Right cardiac atrium (tissue), 5 donors: Measurements from ENCODE around the gene RNGTT. TPM values are rescaled to one million over a fixed set of nuclear protein-coding genes. Genes with fewer than 3 reads are reported as not detected.
A peak's percentile ranks its signal among the peaks of the same experiment; 100 is the strongest.
"Not testable (repeated sequence)": the region's sequence is repeated elsewhere in the genome, so short reads cannot be mapped to it uniquely, and the experiment has no call there.

Experiments
- ATAC-seq, 2 donors: fragments of 200-7000 bp; cut with Tn5 transposase; one replicate each; pipeline versions ENCODE4 v1.8.0 to v1.9.1; 2020; ENCODE audit warnings: moderate library complexity in 2 of 2, mild to moderate bottlenecking in 1 of 2
- DNase-seq, 3 donors: peaks; one replicate each; pipeline ENCODE4 v3.0.0-alpha.2; 2020
- H3K27ac ChIP-seq: one replicate; pipeline ENCODE4 v1.5.1; 2013; ENCODE audit warnings: mild to moderate bottlenecking, low read length, control low read depth, moderate library complexity
- H3K27me3 ChIP-seq: one replicate; pipeline ENCODE4 v1.6.1; 2013; ENCODE audit not compliant: control insufficient read depth, insufficient read depth
- H3K4me1 ChIP-seq: one replicate; pipeline ENCODE4 v1.6.1; 2013; ENCODE audit warnings: low read length; ENCODE audit not compliant: control insufficient read depth, insufficient read depth
- H3K4me3 ChIP-seq: one replicate; pipeline ENCODE4 v1.5.1; 2013; ENCODE audit warnings: low read length, control low read depth
- H3K9me3 ChIP-seq: one replicate; pipeline ENCODE4 v1.6.1; 2013; ENCODE audit warnings: low read length; ENCODE audit not compliant: control insufficient read depth
- WGBS: extraction: QIAGEN DNeasy Blood & Tissue Kit; methylation state at CpG from one replicate; pipeline ENCODE4 v1.1.7; 2013; 5-methylcytosine and 5-hydroxymethylcytosine counted together
- intact Hi-C, 4 donors: fragments of 100-400 bp; cut with DNase I; formaldehyde crosslinking; loops; one replicate each; pipeline versions ENCODE4 v1.11.0 to v1.14.0; 2022 to 2023
- polyA plus RNA-seq: library from polyadenylated mRNA; stranded (reverse); fragments of 200-250 nt; gene quantifications from one replicate; pipeline ENCODE4 v1.2.3, GENCODE V29; 2013
- total RNA-seq, 4 donors: library from RNA; stranded (reverse); fragmentation: NEBNext Ultra II Directional; extraction: Animal tissue kit (Norgen Biotek cat#: 25700); gene quantifications; one replicate each; pipeline ENCODE4 v1.2.1, GENCODE V29; 2021
- donor health status: healthy with polysubstance abuse.
- donor health status: DM: no; HTN: yes; CAD: no.
- donor health status: DM: no; HTN: no; CAD: no.
- donor health status: DM: no; HTN: yes; CAD: no; lungs with severe emphysema.
- donor health status: DM: yes; HTN: yes; CAD: no.

RNGTT gene
- total and polyA plus RNA-seq, 5 donors: 3.9 to 9.5 (median 8.3) TPM

DNA sequence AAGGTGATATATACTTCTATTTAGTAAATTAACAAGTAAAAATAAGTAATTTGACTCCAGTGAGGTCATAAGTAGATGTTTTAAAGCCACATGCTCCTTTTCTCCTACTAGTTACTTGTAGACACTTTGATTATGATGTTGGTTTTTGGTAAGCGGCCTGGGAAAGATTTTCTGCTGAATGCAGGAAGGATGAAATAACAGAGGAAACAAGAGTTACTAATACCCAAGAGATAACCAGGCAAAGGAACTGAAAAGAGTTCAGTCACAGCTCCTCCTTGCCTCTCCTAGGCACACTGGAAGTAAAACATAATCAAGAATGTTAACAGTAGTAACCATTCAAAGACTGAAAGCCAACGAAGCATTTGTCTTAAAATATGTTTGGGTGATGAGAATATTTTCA lies 203.3 kb downstream of the RNGTT start:
- DNase-seq (no peak), ATAC-seq (no peak)
- H3K9me3 ChIP-seq: no peaks in the 10 kb centered on the region
- H3K27ac ChIP-seq: no peak overlapping the region
- H3K4me3 ChIP-seq: no peak overlapping the region
- H3K4me1 ChIP-seq: no peaks in the 10 kb centered on the region
- intact Hi-C loops: no loop called here
- WGBS: 76% methylated on average over 2 of the region's 2 CpGs
- no peaks in the 10 kb centered on the region for H3K27me3 ChIP-seq

DNA sequence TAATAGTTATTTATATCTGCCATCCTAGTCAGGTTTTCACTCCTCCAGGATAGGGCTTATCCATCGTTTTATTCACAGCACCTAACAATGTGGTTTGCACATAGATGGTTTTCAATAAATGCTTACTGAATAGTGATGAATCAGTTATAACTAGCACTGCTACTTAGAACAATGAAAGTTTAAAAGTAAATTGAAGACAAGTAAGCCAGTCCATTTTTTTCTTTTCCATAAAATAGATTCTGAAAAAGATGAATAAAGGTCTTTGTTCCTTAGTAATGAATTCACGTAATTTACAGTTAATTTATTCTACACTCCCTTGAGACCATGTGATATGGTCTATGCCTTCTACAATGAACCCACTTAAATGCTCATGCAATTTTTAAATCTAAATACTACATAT lies 212.5 kb downstream of the RNGTT start:
- no peaks in the 10 kb centered on the region for H3K9me3 ChIP-seq
- no peak for DNase-seq
- intact Hi-C loops: no loop called here
- 89% methylated on average over 2 of the region's 2 CpGs for WGBS
- H3K4me3 ChIP-seq: no peak overlapping the region
- no peaks in the 10 kb centered on the region for H3K27me3 ChIP-seq
- no peak for ATAC-seq
- H3K4me1 ChIP-seq: no peaks in the 10 kb centered on the region
- no peak overlapping the region for H3K27ac ChIP-seq

DNA sequence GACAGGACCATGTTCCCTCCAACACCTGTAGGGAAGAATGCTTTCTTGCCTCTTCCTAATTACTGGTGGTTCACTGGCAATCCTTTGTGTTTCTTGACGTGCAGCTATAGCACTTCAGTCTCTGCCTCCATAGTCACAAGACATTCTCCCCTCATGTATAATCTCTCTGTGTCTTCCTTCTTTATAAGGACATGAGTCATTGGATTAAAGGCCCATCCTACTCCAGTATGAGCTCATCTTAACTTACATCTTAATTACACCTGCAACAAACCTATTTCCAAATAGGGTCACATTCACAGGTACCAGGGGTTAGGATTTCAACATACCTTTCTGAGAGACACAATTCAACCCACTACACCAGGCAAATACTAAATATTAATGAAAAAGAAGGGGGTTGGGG lies 213.6 kb downstream of the RNGTT start:
- Histone ChIP-seq H3K27ac (no peak overlapping the region), H3K4me3 (no peak overlapping the region), H3K4me1 (no peaks in the 10 kb centered on the region), H3K9me3 (no peaks in the 10 kb centered on the region), H3K27me3 (no peaks in the 10 kb centered on the region)
- intact Hi-C loops: no loop called here
- DNase-seq (no peak), ATAC-seq (no peak)
- 94% methylated on average over 1 of the region's 1 CpG for WGBS

DNA sequence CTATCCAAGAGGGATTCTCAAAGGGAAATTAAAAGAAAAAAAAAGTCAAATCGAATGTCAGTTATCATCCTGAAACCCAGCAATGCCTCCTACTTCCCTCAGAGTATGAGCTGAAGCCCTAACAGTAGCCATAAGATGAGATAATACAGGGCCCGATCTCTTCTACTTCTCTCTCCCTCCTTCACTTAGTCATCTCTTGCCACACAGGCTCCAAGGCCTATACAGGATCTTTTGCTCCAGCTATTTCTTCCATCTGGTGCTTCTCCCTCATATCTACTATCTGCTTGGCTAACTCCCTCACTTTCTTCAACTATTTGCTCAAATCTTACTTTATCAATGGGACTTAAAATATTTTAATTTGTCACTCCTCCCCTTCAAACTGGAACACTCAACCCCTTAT lies 215.3 kb downstream of the RNGTT start:
- H3K27ac ChIP-seq: no peak overlapping the region
- no peaks in the 10 kb centered on the region for H3K27me3 ChIP-seq
- ATAC-seq (no peak), DNase-seq (no peak)
- H3K9me3 ChIP-seq: no peaks in the 10 kb centered on the region
- intact Hi-C loops: no loop called here
- H3K4me1 ChIP-seq: no peaks in the 10 kb centered on the region
- WGBS: 65% methylated on average over 2 of the region's 2 CpGs
- no peak overlapping the region for H3K4me3 ChIP-seq

DNA sequence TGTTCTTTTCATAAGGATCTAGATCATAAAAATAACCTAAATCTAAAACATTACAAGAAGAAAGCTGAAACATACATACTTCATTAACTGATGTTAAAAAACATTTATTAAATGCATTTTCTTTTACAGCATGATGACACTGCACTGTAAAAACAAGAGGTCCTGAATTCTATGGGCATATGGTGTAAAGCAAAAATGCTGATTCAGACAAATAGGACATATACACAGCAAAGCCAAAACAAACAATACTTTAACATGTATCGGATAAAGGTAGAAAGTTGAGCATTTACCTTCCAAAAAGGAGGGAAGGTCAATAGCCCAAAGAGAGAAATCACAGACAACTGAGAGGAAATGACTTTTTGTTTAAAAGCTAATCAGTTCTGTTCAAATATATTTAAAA lies 221.5 kb downstream of the RNGTT start:
- intact Hi-C loops: no loop called here

DNA sequence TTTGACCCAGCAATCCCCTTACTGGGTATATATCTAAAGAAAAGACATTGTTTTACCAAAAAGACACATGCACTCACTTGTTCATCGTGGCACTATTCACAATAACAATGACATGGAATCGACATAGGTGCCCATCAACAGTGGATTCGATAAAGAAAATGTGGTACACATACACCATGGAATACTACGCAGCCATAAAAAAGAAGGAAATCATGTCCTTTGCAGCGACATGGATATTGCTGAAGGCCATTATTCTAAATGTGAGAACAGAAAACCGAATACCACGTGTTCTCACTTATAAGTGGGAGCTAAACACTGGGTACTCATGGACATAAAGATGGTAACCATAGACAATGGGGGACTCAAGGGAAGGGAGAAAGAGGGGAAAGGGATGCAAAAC lies 222.3 kb downstream of the RNGTT start:
- intact Hi-C loops: no loop called here
- ATAC-seq (no peak), DNase-seq (no peak)
- Histone ChIP-seq H3K4me3 (no peak overlapping the region), H3K9me3 (no peaks in the 10 kb centered on the region), H3K27me3 (no peaks in the 10 kb centered on the region), H3K4me1 (no peaks in the 10 kb centered on the region), H3K27ac (no peak overlapping the region)
- 98% methylated on average over 7 of the region's 7 CpGs for WGBS

More for the DNA sequence above, 221.5 kb downstream of the RNGTT start:
- Histone ChIP-seq H3K4me3 (no peak overlapping the region), H3K27me3 (no peaks in the 10 kb centered on the region), H3K9me3 (no peaks in the 10 kb centered on the region), H3K4me1 (no peaks in the 10 kb centered on the region), H3K27ac (no peak overlapping the region)
- WGBS: 79% methylated on average over 1 of the region's 1 CpG
- DNase-seq: no peak
- ATAC-seq: no peak

DNA sequence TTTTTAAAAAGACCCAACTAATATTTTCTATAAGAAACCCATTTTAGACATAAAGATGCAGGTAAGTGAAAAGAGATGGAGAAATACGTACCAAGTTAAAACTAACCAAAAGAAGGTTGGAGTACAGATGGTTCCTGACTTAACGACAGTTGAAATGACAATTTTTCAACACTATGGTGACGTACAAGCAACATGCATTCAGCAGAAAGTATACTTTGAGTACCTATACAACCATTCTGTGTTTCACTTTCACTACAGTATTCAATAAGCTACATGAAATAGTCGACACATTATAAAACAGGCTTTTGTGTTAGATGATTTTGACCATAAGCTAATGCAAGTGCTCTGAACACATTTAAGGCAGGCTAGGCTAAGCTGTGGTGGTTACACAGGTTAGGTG lies 228.9 kb downstream of the RNGTT start:
- WGBS: 96% methylated on average over 4 of the region's 4 CpGs
- ATAC-seq: no peak

DNA sequence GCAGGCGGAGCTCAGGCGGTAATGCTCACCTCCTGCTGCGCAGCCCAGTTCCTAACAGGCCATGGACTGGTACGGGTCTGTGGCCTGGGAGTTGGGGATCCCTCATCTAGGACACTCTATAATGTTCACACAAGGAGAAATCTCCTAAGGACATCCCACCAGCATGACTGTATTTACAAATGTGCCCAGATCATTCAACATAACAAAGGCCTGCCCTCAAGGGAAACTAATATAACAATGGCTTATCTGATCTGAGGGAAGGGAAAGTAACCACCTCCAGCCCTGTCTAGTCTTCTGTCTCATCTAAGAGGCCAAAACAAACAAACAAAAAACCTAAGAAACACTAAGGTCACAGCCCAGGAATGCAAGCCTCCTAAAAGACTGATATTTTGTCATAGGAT lies 232.8 kb downstream of the RNGTT start:
- WGBS: 87% methylated on average over 4 of the region's 4 CpGs
- no peak for DNase-seq
- H3K4me3 ChIP-seq: no peak overlapping the region

More for the DNA sequence above, 228.9 kb downstream of the RNGTT start:
- no peak for DNase-seq
- Histone ChIP-seq H3K27me3 (no peaks in the 10 kb centered on the region), H3K4me1 (no peaks in the 10 kb centered on the region), H3K9me3 (no peaks in the 10 kb centered on the region), H3K27ac (no peak overlapping the region), H3K4me3 (no peak overlapping the region)
- intact Hi-C loops: no loop called here

DNA sequence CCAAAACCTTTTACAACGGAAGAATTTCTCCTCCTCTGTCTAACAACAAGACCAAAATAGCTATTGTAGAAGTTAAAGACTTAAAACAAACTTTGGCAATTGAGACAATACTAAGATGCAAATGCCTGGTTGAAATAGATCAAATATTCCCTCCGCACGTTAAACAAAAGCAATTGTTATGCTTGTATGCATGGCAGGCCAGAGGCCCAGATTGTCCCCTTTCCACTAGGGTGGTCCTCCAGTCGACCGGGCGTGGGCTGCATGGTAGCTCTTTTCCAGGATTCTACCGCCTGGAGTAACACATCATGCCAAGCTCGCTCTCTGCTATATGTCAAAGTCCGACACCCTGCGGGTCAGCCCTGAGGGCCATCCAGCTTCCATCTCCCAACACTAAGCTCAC lies 234.7 kb downstream of the RNGTT start:
- ATAC-seq (no peak), DNase-seq (no peak)
- intact Hi-C loops: no loop called here
- WGBS: 80% methylated on average over 10 of the region's 10 CpGs
- Histone ChIP-seq H3K4me3 (no peak overlapping the region), H3K27me3 (no peaks in the 10 kb centered on the region), H3K9me3 (no peaks in the 10 kb centered on the region), H3K4me1 (no peaks in the 10 kb centered on the region), H3K27ac (no peak overlapping the region)

More for the DNA sequence above, 232.8 kb downstream of the RNGTT start:
- H3K4me1 ChIP-seq: no peaks in the 10 kb centered on the region
- no peak overlapping the region for H3K27ac ChIP-seq
- H3K27me3 ChIP-seq: no peaks in the 10 kb centered on the region
- peak in 1 of 2 donors; percentile 81 for ATAC-seq
- no peaks in the 10 kb centered on the region for H3K9me3 ChIP-seq
- intact Hi-C loops: no loop called here

DNA sequence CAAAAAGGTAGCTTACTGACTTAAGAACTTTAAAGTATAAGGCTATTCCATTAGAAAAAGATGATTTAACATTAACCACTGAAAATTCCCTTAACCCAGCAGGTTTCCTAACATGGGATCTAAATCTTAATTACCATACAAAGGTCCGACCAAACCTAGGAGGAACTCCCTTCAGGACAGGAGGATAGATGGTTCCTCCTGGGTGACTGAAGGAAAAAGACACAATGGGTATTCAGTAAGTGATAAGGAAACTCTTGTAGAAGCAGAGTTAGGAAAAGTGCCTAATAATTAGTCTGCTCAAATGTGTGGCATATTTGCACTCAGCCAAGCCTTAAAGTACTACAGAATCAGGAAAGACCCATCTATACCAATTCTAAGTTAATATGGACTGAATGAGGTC lies 237.0 kb downstream of the RNGTT start:
- H3K27ac ChIP-seq, H3K9me3 ChIP-seq, ATAC-seq, H3K27me3 ChIP-seq, H3K4me1 ChIP-seq, H3K4me3 ChIP-seq, DNase-seq, intact Hi-C loops: not testable (repeated sequence)
- 97% methylated on average over 1 of the region's 1 CpG for WGBS

DNA sequence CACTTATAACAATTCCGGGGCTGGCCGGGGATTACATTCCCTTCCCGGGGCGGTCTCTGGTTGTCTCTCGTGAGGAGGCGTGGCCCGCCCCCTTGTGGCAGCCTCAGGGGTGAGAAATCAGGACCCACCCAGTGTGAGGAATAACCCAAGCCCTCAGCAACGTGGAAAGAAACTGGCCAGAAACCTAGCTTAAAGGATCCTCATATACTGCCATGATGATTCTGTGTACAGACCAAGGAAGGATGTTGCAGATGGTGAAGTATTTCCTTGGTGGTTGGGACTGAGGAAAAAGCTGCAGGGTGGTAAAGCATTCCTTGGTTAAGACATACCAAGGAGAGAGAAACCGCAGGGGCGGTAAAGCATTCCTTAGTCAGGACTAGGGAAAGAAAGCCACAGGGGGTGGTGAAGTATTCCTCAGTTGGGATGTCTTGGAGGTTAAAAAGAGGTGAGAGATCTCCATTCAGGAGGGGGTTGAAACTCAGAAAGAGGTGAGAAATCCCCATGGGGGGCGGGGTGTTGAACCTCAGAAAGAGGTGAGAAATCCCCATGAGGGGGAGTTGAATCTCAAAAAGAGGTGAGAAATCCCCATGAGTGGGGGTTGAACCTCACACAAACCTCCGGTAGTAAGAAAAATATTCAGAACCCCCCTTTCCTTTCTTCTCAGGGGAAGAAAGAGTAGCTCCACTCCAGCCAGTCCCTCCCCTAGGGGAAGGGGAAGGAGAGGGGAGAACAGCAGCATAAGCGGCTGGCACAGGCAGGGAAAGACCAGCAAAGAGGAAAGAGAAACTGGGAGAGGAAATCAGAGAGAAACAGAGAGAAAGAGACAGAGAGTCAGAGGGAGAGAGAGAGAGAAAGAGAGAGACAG lies 238.1 kb downstream of the RNGTT start:
- H3K4me3 ChIP-seq: no peak overlapping the region
- no peaks in the 10 kb centered on the region for H3K4me1 ChIP-seq
- H3K27ac ChIP-seq: no peak overlapping the region
- no peaks in the 10 kb centered on the region for H3K9me3 ChIP-seq
- WGBS: 59% methylated on average over 13 of the region's 13 CpGs
- ATAC-seq (no peak), DNase-seq (peak; percentile 25 to 63 (median 56))
- intact Hi-C loops: no loop called here
- no peaks in the 10 kb centered on the region for H3K27me3 ChIP-seq
